Kidney epithelial cell (primary cell): Measurements from ENCODE around the gene ACMSD. TPM values are rescaled to one million over a fixed set of nuclear protein-coding genes. Genes with fewer than 3 reads are reported as not detected.

Experiments
- DNase-seq: peaks from one replicate; pipeline ENCODE4 v3.0.0-alpha.2; 2010; ENCODE audit warnings: low read depth
- H3K27me3 ChIP-seq: 2 replicates; pipeline ENCODE4 v1.6.0; 2011; ENCODE audit warnings: low read length; ENCODE audit not compliant: control insufficient read depth, insufficient read depth
- H3K36me3 ChIP-seq: 2 replicates; pipeline ENCODE4 v1.5.1; 2011; ENCODE audit warnings: low read length; ENCODE audit not compliant: control insufficient read depth, insufficient read depth
- H3K4me3 ChIP-seq: 2 replicates; pipeline ENCODE4 v1.5.1; 2011; ENCODE audit warnings: low read depth, mild to moderate bottlenecking, control low read depth, low read length
- total RNA-seq: library from RNA; depleted of rRNA; stranded (reverse); fragments of >200 nt; gene quantifications from 2 replicates; pipeline ENCODE4 v1.2.3, GENCODE V29; 2015
- TF ChIP-seq, protein P1 (sequence below): IDR thresholded peaks from 2 replicates; pipeline ENCODE4 v1.5.1; 2011; ENCODE audit warnings: mild to moderate bottlenecking, moderate library complexity, low read length, control low read depth, inconsistent platforms; ENCODE audit not compliant: insufficient read depth, poor library complexity, severe bottlenecking

The ACMSD gene
- total RNA-seq, 1 donor from 2014 or later: not detected

DNA sequence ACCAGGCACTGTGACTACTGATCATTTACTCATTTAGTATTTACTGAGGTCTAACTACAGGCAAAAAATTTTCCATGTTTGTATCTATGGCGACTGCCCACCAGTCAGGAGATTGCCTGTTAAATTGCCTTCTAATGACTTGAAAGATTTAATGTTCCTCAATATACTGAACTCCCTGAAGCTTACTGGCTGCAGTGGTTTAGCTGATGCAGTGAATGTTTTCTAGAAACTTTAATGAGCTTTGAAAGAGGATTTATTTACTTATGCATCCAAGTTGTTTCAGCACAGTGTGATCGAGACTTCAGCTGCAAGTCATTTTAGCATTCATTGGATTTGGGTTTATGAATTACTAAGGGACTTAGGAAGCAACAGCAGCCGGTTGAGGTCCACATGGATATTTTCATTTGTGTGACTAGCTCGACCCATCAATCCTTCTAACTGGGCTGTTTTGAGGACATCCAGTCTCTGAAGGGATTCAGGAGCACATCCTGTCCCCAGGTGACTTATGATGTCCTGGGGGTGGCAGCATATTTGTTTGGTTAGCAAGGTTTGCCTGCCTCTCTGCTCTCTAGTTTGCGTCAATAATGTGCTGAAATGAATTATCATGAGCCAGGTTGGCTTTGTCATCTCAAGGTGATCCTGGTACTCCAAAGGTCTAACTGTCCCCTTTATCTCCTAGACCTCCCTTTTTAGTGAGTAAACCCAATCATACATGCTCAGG is 26.8 kb downstream of the ACMSD start:
- no peak for DNase-seq
- TF ChIP-seq, protein P1, sequence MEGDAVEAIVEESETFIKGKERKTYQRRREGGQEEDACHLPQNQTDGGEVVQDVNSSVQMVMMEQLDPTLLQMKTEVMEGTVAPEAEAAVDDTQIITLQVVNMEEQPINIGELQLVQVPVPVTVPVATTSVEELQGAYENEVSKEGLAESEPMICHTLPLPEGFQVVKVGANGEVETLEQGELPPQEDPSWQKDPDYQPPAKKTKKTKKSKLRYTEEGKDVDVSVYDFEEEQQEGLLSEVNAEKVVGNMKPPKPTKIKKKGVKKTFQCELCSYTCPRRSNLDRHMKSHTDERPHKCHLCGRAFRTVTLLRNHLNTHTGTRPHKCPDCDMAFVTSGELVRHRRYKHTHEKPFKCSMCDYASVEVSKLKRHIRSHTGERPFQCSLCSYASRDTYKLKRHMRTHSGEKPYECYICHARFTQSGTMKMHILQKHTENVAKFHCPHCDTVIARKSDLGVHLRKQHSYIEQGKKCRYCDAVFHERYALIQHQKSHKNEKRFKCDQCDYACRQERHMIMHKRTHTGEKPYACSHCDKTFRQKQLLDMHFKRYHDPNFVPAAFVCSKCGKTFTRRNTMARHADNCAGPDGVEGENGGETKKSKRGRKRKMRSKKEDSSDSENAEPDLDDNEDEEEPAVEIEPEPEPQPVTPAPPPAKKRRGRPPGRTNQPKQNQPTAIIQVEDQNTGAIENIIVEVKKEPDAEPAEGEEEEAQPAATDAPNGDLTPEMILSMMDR: no peak
- Histone ChIP-seq H3K36me3 (no peaks in the 10 kb centered on the region), H3K27me3 (no peaks in the 10 kb centered on the region), H3K4me3 (no peak overlapping the region)

DNA sequence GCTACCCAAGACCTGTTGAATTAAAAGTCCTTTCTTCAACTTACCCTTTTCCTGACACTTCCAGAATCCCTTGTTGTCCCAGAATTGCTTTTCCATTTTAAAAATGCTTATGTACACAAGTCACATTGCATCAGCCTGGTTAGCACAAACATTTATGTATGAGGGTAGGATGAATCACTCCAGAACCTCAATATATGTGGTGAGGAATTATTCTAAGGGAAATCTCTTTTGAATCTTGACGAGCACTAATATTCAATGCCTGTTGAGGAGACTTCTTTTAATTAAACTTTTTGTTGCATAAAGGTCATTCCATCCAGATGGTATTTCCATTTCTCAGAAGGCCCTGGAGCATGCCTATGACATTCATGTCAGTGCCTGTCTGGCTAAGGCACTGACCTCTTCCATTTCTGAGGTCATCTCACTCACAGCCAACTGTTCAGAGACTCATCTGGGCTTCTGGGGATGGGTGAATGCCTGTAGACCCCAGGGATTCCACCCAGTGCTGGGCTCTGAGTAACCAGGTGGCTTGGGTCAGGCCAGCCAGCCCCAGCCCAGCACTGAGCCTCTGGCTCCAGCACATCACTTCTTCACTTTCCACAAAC is 28.2 kb downstream of the ACMSD start:
- no peak for DNase-seq
- TF ChIP-seq, protein P1: no peak
- Histone ChIP-seq H3K36me3 (no peaks in the 10 kb centered on the region), H3K4me3 (no peak overlapping the region), H3K27me3 (no peaks in the 10 kb centered on the region)

DNA sequence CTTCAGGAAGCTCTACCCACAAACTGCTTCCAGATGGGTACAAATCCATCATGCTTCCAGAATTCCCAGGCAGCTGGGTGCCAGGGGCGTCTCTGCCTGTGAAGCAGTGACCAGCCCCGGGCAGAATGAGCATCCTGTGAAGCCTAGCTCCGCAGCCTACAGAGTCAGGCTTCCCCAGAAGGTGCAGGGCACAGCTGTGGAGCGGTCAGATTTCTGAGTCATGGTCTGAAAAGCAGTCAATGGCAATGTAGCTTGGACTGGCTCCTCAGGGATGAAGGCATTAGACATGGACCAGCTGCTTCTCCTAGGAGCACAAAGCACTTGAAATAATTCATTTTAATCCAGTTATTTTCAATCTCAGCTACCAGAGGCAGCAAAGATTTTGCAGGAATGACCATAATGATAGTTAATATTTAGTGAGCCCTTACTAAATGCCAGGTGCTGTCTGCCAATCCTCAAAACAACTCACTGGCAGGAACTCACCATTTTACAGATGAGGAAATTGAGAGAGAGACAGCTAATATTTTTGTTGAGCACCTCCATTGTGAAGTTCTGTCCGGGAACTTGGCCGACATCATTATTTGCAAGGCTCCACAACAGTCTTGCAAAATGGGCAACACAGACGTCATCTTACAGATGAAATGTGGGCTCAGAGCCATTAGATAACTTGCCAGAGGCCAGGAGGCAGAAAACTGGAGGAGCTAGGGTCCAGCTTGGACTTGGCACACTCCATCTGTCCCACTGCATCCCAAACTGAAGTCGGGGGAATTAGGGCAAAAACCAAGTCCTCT is 31.7 kb downstream of the ACMSD start:
- no peaks in the 10 kb centered on the region for H3K27me3 ChIP-seq
- no peak for DNase-seq
- TF ChIP-seq, protein P1: no peak
- H3K36me3 ChIP-seq: no peaks in the 10 kb centered on the region
- H3K4me3 ChIP-seq: no peak overlapping the region

DNA sequence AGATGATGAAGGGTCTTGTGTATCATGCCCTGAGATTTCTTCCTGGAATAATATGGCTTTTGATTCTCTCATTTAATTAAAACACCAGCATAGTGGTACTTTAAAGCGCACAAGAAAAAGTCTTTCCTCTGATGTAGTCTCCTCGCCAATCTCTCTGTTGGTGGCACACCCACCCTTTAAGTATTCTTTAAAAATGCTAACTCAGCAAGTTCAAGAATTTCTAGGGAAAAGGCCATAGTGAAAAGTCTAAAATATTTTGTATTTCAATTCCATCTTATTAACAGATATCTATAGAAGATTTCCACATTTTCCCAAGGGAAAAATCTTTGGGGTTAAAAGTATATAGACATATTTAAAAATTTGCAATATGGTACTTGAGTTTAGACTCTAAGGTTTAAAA is 34.7 kb downstream of the ACMSD start:
- Histone ChIP-seq H3K27me3 (no peaks in the 10 kb centered on the region), H3K36me3 (no peaks in the 10 kb centered on the region), H3K4me3 (no peak overlapping the region)
- DNase-seq: no peak
- TF ChIP-seq, protein P1: no peak

DNA sequence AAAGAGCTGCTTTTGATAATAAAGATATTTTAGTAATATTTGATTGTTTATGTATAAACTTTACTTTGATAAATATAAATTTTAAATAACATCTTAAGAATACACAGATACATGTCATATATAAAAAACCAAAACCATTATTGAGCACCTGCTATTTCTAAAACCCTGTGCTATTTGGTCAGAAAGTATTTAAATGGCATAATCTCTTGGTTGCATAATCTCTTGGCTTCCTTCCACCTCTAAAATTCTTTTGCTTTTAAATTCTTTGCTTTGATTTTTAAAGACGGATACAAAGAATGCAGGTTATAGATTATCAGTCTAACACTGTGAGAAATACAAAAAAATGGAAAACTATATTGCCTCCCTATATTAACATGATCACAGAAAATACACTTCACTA is 36.9 kb downstream of the ACMSD start:
- TF ChIP-seq, protein P1: no peak
- Histone ChIP-seq H3K4me3 (no peak overlapping the region), H3K36me3 (no peaks in the 10 kb centered on the region), H3K27me3 (no peaks in the 10 kb centered on the region)
- DNase-seq: no peak
